Osteoblast (primary cell): ENCODE data around the gene UQCC3. TPM values are rescaled to one million over a fixed set of nuclear protein-coding genes. Genes with fewer than 3 reads are reported as not detected.

ENCODE experiments used
- DNase-seq: peaks from one replicate; pipeline ENCODE4 v3.0.0; 2011; ENCODE audit warnings: low spot score, mixed read lengths; ENCODE audit not compliant: insufficient read length; ENCODE audit errors: missing footprints
- H2AFZ ChIP-seq: 2 replicates; pipeline ENCODE4 v1.6.0; 2011; ENCODE audit warnings: mild to moderate bottlenecking, low read length
- H3K27ac ChIP-seq: 2 replicates; pipeline ENCODE4 v1.5.1; 2011; ENCODE audit warnings: mild to moderate bottlenecking, low read depth, low read length, moderate library complexity
- H3K27me3 ChIP-seq: 2 replicates; pipeline ENCODE4 v1.6.0; 2012; ENCODE audit warnings: mild to moderate bottlenecking, control low read depth, inconsistent platforms, low read length, moderate library complexity; ENCODE audit not compliant: insufficient read depth
- H3K36me3 ChIP-seq: 2 replicates; pipeline ENCODE4 v1.5.1; 2011; ENCODE audit warnings: mild to moderate bottlenecking, low read length, control low read depth, moderate library complexity; ENCODE audit not compliant: insufficient read depth
- H3K4me1 ChIP-seq: 2 replicates; pipeline ENCODE4 v1.5.1; 2011; ENCODE audit warnings: mild to moderate bottlenecking, low read length, control low read depth, moderate library complexity; ENCODE audit not compliant: insufficient read depth
- H3K4me2 ChIP-seq: 2 replicates; pipeline ENCODE4 v1.6.0; 2011; ENCODE audit warnings: mild to moderate bottlenecking, low read length; ENCODE audit not compliant: insufficient read depth
- H3K4me3 ChIP-seq: fragments of 200-600 bp; sonication (generic); 3 replicates; pipeline ENCODE4 v1.5.1; 2012; ENCODE audit warnings: mild to moderate bottlenecking, low read length, inconsistent platforms; ENCODE audit not compliant: insufficient read depth
- H3K79me2 ChIP-seq: 2 replicates; pipeline ENCODE4 v1.6.0; 2012; ENCODE audit warnings: mild to moderate bottlenecking, low read length, control low read depth, inconsistent platforms; ENCODE audit not compliant: insufficient read depth
- H3K9me3 ChIP-seq: 2 replicates; pipeline ENCODE4 v1.5.1; 2011; ENCODE audit warnings: low read depth, low read length, control low read depth
- H4K20me1 ChIP-seq: 2 replicates; pipeline ENCODE4 v1.6.0; 2012; ENCODE audit warnings: mild to moderate bottlenecking, low read length, control low read depth; ENCODE audit not compliant: insufficient read depth
- CTCF ChIP-seq: IDR thresholded peaks from 2 replicates; pipeline ENCODE4 v1.5.1; 2011; ENCODE audit warnings: mild to moderate bottlenecking, low read depth, low read length, moderate library complexity; ENCODE audit errors: extremely low read depth
- total RNA-seq: library from RNA; depleted of rRNA; stranded (reverse); fragments of >200 nt; gene quantifications from 2 replicates; pipeline ENCODE4 v1.2.3, GENCODE V29; 2012

UQCC3 gene
- total RNA-seq, 1 donor: 5.8 TPM

- H3K27ac ChIP-seq: no peak overlapping the region
- H3K4me1 ChIP-seq: peaks cover 8% of the 10 kb centered on the region
- DNase-seq: peak; percentile 23
- H3K9me3 ChIP-seq: no peaks in the 10 kb centered on the region
- no peak overlapping the region for H3K4me3 ChIP-seq
- no peaks in the 10 kb centered on the region for H3K36me3 ChIP-seq
- H3K4me2 ChIP-seq: no peak overlapping the region
- no peak overlapping the region for H2AFZ ChIP-seq
- H4K20me1 ChIP-seq: no peaks in the 10 kb centered on the region
- peaks cover 12% of the 10 kb centered on the region for H3K79me2 ChIP-seq
- TF ChIP-seq CTCF: no peak
- H3K27me3 ChIP-seq: no peaks in the 10 kb centered on the region
Observed at GRCh38 chr11:62656796-62657429, 14.6 kb upstream of the UQCC3 start.

- DNase-seq: peak; percentile 91
- H3K4me3 ChIP-seq: peak overlapping the region; percentile 97
- peak overlapping the region; percentile 91 for H3K4me2 ChIP-seq
- H3K4me1 ChIP-seq: peaks cover 18% of the 10 kb centered on the region
- H2AFZ ChIP-seq: peak overlapping the region; percentile 90
- peaks cover 10% of the 10 kb centered on the region for H4K20me1 ChIP-seq
- H3K27ac ChIP-seq: peak overlapping the region; percentile 82
- TF ChIP-seq CTCF: no peak
- H3K36me3 ChIP-seq: peaks cover 24% of the 10 kb centered on the region
- H3K9me3 ChIP-seq: no peaks in the 10 kb centered on the region
- H3K79me2 ChIP-seq: peaks cover 35% of the 10 kb centered on the region
- H3K27me3 ChIP-seq: no peaks in the 10 kb centered on the region
Observed at GRCh38 chr11:62664405-62665074, 6.9 kb upstream of the UQCC3 start.

- TF ChIP-seq CTCF: no peak
- peak within 1 kb of the TSS; percentile 90 for H2AFZ ChIP-seq
- H3K27me3 ChIP-seq: no peaks in the 10 kb centered on the region
- H3K4me3 ChIP-seq: peak within 1 kb of the TSS; percentile 97
- peak within 1 kb of the TSS; percentile 82 for H3K27ac ChIP-seq
- H3K4me1 ChIP-seq: peaks cover 21% of the 10 kb centered on the region
- peaks cover 14% of the 10 kb centered on the region for H4K20me1 ChIP-seq
- peaks cover 29% of the 10 kb centered on the region for H3K36me3 ChIP-seq
- peak; percentile 98 for DNase-seq
- peaks cover 39% of the 10 kb centered on the region for H3K79me2 ChIP-seq
- no peaks in the 10 kb centered on the region for H3K9me3 ChIP-seq
- peak within 1 kb of the TSS; percentile 91 for H3K4me2 ChIP-seq
Observed at GRCh38 chr11:62665075-62665598, 6.3 kb upstream of the UQCC3 start, which contains the start of the genes C11orf98 and CSKMT. Gene C11orf98, minus strand, starts transcription at chr11:62665210. Its CDS starts 41 bp downstream, at chr11:62665169. Gene CSKMT, plus strand, starts transcription at chr11:62665312. Its CDS starts 568 bp downstream, at chr11:62665880.
